Bladder microvascular endothelial cell (primary cell): ENCODE measurements around the gene ADH6. TPM values are rescaled to one million over a fixed set of nuclear protein-coding genes. Genes with fewer than 3 reads are reported as not detected.

Experiments used
- total RNA-seq: library from RNA; depleted of rRNA; stranded (reverse); fragments of >200 nt; gene quantifications from 2 replicates; pipeline ENCODE4 v1.2.3, GENCODE V29; 2014

Gene ADH6
- not detected in 2 replicates for total RNA-seq

GRCh38 chr4:99219072-99219471, at the start of gene ADH6:
TSS of gene ADH6 (minus strand) at chr4:99219246. CDS start at chr4:99219152, 94 bp downstream.

Other genes with a start within 250 kb of the ADH6 start
- gene METAP1, start 223.5 kb downstream of the ADH6 start, total RNA-seq, result 15.9 and 32.7 TPM in 2 replicates
- 71.9 and 78.2 TPM in 2 replicates for gene ADH5, start 130.5 kb downstream of the ADH6 start, total RNA-seq
- gene ADH4, start 74.9 kb downstream of the ADH6 start, total RNA-seq, result not detected in 2 replicates
- not detected in 2 replicates for gene ADH1A, start 71.7 kb upstream of the ADH6 start, total RNA-seq
- gene ADH1B, start 102.2 kb upstream of the ADH6 start, total RNA-seq, result 0.32 and 1.9 TPM in 2 replicates
- gene ADH1C, start 133.5 kb upstream of the ADH6 start, total RNA-seq, result not detected in 2 replicates
- not detected in 2 replicates for gene ADH7, start 216.1 kb upstream of the ADH6 start, total RNA-seq